MM.1S (cell line): ENCODE data around the gene NOC4L.

Experiments
- DNase-seq: peaks from one replicate; pipeline ENCODE4 v3.0.0-alpha.2; 2015
- H2AFZ ChIP-seq: fragments of 300-600 bp; sonication (generic); 2 replicates; pipeline ENCODE4 v1.6.0; 2016; ENCODE audit warnings: antibody characterized with exemption, low read length
- H3F3A ChIP-seq: fragments of 300-600 bp; sonication (generic); 2 replicates; pipeline ENCODE4 v1.6.1; 2016; ENCODE audit warnings: mild to moderate bottlenecking, antibody characterized with exemption, low read length, moderate library complexity, mixed read lengths; ENCODE audit not compliant: insufficient read depth
- H3K27ac ChIP-seq: fragments of 300-600 bp; sonication (generic); 2 replicates; pipeline ENCODE4 v1.5.1; 2016; ENCODE audit warnings: mild to moderate bottlenecking, low read length
- H3K27me3 ChIP-seq: fragments of 300-600 bp; sonication (generic); replicated peaks from 2 replicates; pipeline ENCODE4 v1.6.0; 2016; ENCODE audit warnings: low read length; ENCODE audit not compliant: insufficient read depth
- H3K36me3 ChIP-seq: fragments of 300-600 bp; sonication (generic); replicated peaks from 2 replicates; pipeline ENCODE4 v1.6.1; 2016; ENCODE audit warnings: mild to moderate bottlenecking, low read length, mixed read lengths; ENCODE audit not compliant: insufficient read depth
- H3K4me1 ChIP-seq: fragments of 300-600 bp; sonication (generic); 2 replicates; pipeline ENCODE4 v1.6.1; 2016; ENCODE audit warnings: low read length, mixed read lengths
- H3K4me2 ChIP-seq: fragments of 300-600 bp; sonication (generic); 2 replicates; pipeline ENCODE4 v1.6.0; 2016; ENCODE audit warnings: low read depth, low read length
- H3K4me3 ChIP-seq: fragments of 300-600 bp; sonication (generic); 2 replicates; pipeline ENCODE4 v1.5.1; 2016; ENCODE audit warnings: low read length, mixed read lengths
- H3K79me2 ChIP-seq: fragments of 300-600 bp; sonication (generic); 2 replicates; pipeline ENCODE4 v1.6.1; 2016; ENCODE audit warnings: mixed run types, low read length, mixed read lengths
- H3K9ac ChIP-seq: fragments of 300-600 bp; sonication (generic); 2 replicates; pipeline ENCODE4 v1.6.1; 2016; ENCODE audit warnings: low read length, mixed read lengths
- H3K9me2 ChIP-seq: fragments of 300-600 bp; sonication (generic); replicated peaks from 2 replicates; pipeline ENCODE4 v1.6.1; 2016; ENCODE audit warnings: mild to moderate bottlenecking, low read length, mixed read lengths; ENCODE audit not compliant: insufficient read depth
- H3K9me3 ChIP-seq: fragments of 300-600 bp; sonication (generic); replicated peaks from 2 replicates; pipeline ENCODE4 v1.6.1; 2016; ENCODE audit warnings: mild to moderate bottlenecking, low read length, mixed read lengths; ENCODE audit not compliant: insufficient read depth
- H4K20me1 ChIP-seq: fragments of 300-600 bp; sonication (generic); 2 replicates; pipeline ENCODE4 v1.6.1; 2016; ENCODE audit warnings: mild to moderate bottlenecking, low read length, moderate library complexity, mixed read lengths; ENCODE audit not compliant: insufficient read depth
- EZH2 ChIP-seq: fragments of 300-600 bp; sonication (generic); optimal IDR thresholded peaks from 2 replicates; pipeline ENCODE3; 2017; ENCODE audit warnings: low read depth, mild to moderate bottlenecking, antibody characterized with exemption, low read length, mixed read lengths
- EZH2phosphoT487 ChIP-seq: fragments of 300-600 bp; sonication (generic); IDR thresholded peaks from 2 replicates; pipeline ENCODE4 v1.6.1; 2018; ENCODE audit warnings: antibody characterized with exemption, low read length
- TF ChIP-seq, protein P1 (sequence below): fragments of 300-600 bp; sonication (generic); IDR thresholded peaks from 2 replicates; pipeline ENCODE4 v1.5.1; 2016; ENCODE audit warnings: antibody characterized with exemption, low read length, mixed read lengths

The NOC4L gene

DNA sequence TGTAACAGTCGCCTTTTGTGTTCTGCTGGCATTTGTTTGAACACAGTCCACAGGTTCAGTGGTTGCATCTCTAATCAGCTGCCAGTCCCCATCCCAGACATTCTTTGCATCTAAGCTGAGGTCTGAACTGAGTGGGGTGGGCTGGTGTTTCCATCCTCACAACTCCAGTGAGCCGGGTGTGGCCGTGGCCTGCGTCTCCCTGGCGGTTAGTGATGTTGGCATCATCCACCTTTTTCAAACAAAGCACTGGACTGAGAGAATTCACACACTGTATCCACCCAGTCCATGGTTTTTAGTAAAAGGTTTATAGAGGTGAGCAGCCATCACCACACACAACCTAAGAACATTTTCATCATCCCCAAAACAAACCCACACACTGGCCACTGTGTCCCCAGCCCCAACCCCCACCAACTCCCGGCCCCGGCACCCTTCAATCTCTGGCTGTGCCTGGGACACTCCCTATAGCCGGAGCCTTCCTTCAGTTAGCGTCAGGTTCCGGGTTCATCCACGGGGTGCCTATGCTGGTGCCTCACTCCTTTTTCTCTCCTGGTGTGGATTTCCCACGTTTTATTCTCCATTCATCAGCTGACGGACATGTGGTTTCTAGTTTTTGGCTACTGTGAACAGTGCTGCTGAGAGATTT lies 6.7 kb upstream of the NOC4L start:
- H3K27me3 ChIP-seq: no peaks in the 10 kb centered on the region
- no peak overlapping the region for H3K9ac ChIP-seq
- H3F3A ChIP-seq: no peaks in the 10 kb centered on the region
- no peak overlapping the region for H3K27ac ChIP-seq
- H2AFZ ChIP-seq: no peak overlapping the region
- DNase-seq: no peak
- peaks cover 10% of the 10 kb centered on the region for H3K79me2 ChIP-seq
- no peaks in the 10 kb centered on the region for H3K36me3 ChIP-seq
- H3K9me3 ChIP-seq: no peaks in the 10 kb centered on the region
- no peak overlapping the region for H3K4me2 ChIP-seq
- no peaks in the 10 kb centered on the region for H4K20me1 ChIP-seq
- H3K4me1 ChIP-seq: no peaks in the 10 kb centered on the region
- no peak overlapping the region for H3K4me3 ChIP-seq
- TF ChIP-seq EZH2phosphoT487: no peak
- TF ChIP-seq, protein P1, sequence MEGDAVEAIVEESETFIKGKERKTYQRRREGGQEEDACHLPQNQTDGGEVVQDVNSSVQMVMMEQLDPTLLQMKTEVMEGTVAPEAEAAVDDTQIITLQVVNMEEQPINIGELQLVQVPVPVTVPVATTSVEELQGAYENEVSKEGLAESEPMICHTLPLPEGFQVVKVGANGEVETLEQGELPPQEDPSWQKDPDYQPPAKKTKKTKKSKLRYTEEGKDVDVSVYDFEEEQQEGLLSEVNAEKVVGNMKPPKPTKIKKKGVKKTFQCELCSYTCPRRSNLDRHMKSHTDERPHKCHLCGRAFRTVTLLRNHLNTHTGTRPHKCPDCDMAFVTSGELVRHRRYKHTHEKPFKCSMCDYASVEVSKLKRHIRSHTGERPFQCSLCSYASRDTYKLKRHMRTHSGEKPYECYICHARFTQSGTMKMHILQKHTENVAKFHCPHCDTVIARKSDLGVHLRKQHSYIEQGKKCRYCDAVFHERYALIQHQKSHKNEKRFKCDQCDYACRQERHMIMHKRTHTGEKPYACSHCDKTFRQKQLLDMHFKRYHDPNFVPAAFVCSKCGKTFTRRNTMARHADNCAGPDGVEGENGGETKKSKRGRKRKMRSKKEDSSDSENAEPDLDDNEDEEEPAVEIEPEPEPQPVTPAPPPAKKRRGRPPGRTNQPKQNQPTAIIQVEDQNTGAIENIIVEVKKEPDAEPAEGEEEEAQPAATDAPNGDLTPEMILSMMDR: no peak
- TF ChIP-seq EZH2: no peak
- no peaks in the 10 kb centered on the region for H3K9me2 ChIP-seq

DNA sequence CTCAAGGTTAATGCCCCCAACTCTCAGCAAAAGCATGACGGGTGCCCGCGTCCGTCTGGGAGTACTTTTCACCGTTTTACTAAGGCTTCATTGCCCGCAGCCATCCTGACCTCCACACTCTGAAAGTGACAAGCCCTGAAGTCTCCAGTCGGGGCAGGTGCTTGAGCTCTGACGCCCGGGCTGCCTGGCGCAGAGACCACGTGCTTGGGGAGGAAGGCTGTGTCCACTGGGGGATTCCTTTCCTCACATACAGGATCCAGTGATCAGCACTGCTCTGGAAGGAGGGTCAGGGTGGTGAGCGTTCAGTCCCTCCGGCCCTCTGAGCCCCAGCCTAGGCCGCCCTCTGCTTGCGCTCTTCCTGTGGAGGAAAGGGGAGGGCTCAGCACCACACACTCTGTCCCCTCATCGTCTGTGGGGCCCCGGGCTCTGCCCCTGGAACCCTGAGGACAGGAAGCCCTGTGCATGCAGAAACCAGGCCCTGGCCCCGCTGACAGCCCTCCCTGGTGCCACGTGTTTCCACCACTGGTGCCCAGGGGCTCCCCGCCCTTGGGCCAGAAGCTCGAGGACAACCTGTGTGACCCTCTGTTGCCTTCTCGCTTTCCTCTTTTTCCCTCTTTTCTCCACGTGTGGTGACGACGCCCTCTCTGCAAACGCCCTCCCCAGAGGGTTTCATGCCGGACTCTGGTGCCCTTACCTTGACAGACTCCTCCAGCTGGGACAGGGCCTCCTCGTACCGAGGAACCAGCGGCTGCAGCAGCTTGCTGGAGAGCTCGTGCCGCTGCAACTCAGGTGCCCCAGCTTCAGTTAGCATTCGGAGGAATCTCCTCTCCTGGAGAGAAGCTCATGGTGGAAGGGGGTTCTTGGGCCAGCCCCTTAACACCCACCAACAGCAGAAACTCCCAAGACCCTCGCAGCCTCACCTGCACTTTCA lies 5.1 kb upstream of the NOC4L start:
- no peaks in the 10 kb centered on the region for H3K9me3 ChIP-seq
- H2AFZ ChIP-seq: no peak overlapping the region
- peaks cover 21% of the 10 kb centered on the region for H3K79me2 ChIP-seq
- no peaks in the 10 kb centered on the region for H3F3A ChIP-seq
- no peaks in the 10 kb centered on the region for H4K20me1 ChIP-seq
- H3K27ac ChIP-seq: no peak overlapping the region
- DNase-seq: no peak
- no peaks in the 10 kb centered on the region for H3K4me1 ChIP-seq
- H3K36me3 ChIP-seq: no peaks in the 10 kb centered on the region
- no peaks in the 10 kb centered on the region for H3K9me2 ChIP-seq
- H3K4me3 ChIP-seq: no peak overlapping the region
- H3K9ac ChIP-seq: no peak overlapping the region
- H3K4me2 ChIP-seq: no peak overlapping the region
- TF ChIP-seq, protein P1: no peak
- TF ChIP-seq EZH2 (no peak), EZH2phosphoT487 (no peak)
- no peaks in the 10 kb centered on the region for H3K27me3 ChIP-seq

DNA sequence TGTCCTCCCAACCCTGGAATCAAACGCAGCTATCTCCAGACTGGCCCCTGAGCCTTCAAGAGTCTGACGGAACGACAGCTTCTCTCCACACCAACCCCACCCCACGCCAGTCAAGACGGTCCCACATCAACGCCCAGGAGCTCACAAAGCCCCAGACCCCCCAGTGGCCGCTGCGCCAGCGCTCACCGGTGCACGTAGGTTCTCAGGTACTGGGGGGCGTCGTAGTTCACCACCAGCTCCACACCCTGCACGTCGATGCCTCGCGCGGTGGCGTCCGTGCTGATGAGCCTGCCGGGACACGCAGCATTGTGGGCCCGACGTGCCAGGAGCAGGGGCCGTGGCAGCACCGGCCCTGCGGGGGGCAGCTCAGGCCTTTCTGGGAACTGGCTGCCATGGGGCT lies 4.3 kb upstream of the NOC4L start:
- DNase-seq: no peak
- Histone ChIP-seq H3K79me2 (peaks cover 28% of the 10 kb centered on the region), H3K36me3 (no peaks in the 10 kb centered on the region), H3K9me3 (no peaks in the 10 kb centered on the region), H2AFZ (no peak overlapping the region), H3K27me3 (no peaks in the 10 kb centered on the region), H3K4me2 (no peak overlapping the region), H3K9me2 (no peaks in the 10 kb centered on the region), H3K9ac (no peak overlapping the region), H3K27ac (no peak overlapping the region), H4K20me1 (no peaks in the 10 kb centered on the region), H3F3A (no peaks in the 10 kb centered on the region), H3K4me3 (no peak overlapping the region), H3K4me1 (no peaks in the 10 kb centered on the region)
- TF ChIP-seq EZH2: no peak
- TF ChIP-seq, protein P1: no peak
- no peak for TF ChIP-seq EZH2phosphoT487
